HCT116 (cell line): Measurements from ENCODE around the gene DAAM2. TPM values are rescaled to one million over a fixed set of nuclear protein-coding genes. Genes with fewer than 3 reads are reported as not detected.

ENCODE experiments used
- ATAC-seq: fragments of 200-7000 bp; cut with Tn5 transposase; 2 replicates; pipeline ENCODE4 v1.9.1; 2020; ENCODE audit warnings: mild to moderate bottlenecking, moderate library complexity
- BruUV-seq: library from RNA; stranded (reverse); fragments of 400-500 nt; replicated peaks from 2 replicates; lab custom pipeline; 2021; lab: Mats Ljungman, UMichigan
- CTCF ChIA-PET: fragments of 300-600 bp; sonication (Branson Sonifier 250); formaldehyde crosslinking; loops from one replicate; lab custom pipeline; 2021; ENCODE audit warnings: antibody characterized with exemption; lab: Charles Lee
- POLR2A ChIA-PET: fragments of 300-600, 350-600 bp; sonication (Branson Sonifier 250); formaldehyde crosslinking; loops from one replicate; lab custom pipeline; 2021; ENCODE audit warnings: antibody characterized with exemption; lab: Charles Lee
- RAD21 ChIA-PET, 2 experiments: fragments of 300-600 bp; sonication (Branson Sonifier 250); formaldehyde crosslinking; loops; one replicate each; lab custom pipeline; 2023; ENCODE audit warnings: low total read pairs in 2 of 2; ENCODE audit not compliant: uncharacterized antibody in 2 of 2, unreplicated experiment in 2 of 2, low non-redundant PET in 1 of 2; lab: Charles Lee
- DNase-seq: peaks from one replicate; pipeline ENCODE4 v3.0.0-alpha.2; 2010; ENCODE audit warnings: low read depth, low spot score
- H2AFZ ChIP-seq: fragments of 200-600 bp; shearing (Covaris generic), sonication (generic); 2 replicates; pipeline ENCODE4 v1.6.1; 2017; ENCODE audit warnings: low read depth, mixed run types, mixed read lengths, antibody characterized with exemption, low read length; ENCODE audit not compliant: poor library complexity, severe bottlenecking
- H3K27ac ChIP-seq: 2 replicates; pipeline ENCODE4 v1.5.1; 2012; ENCODE audit warnings: low read depth, low read length
- H3K27me3 ChIP-seq: fragments of 200-600 bp; sonication (generic); 2 replicates; pipeline ENCODE4 v1.6.1; 2016; ENCODE audit warnings: mixed run types, low read length, mixed read lengths; ENCODE audit not compliant: insufficient read depth
- H3K36me3 ChIP-seq, 2 experiments: fragments of 200-500 bp in 1 of 2; fragments of 200-600 bp in 1 of 2; sonication (Bioruptor generic) in 1 of 2; sonication (generic) in 1 of 2; 2 replicates each; pipeline versions ENCODE4 v1.5.1 to v1.6.1; 2014 to 2016; ENCODE audit warnings: low read length in 2 of 2, inconsistent platforms in 1 of 2, mixed read lengths in 1 of 2, mixed run types in 1 of 2; ENCODE audit not compliant: insufficient read depth in 2 of 2, control insufficient read depth in 1 of 2
- H3K4me1 ChIP-seq, 2 experiments: fragments of 200-600 bp in 1 of 2; sonication (generic) in 1 of 2; 2 replicates each; pipeline versions ENCODE4 v1.5.1 to v1.6.1; 2012 to 2017; ENCODE audit warnings: low read length in 2 of 2, inconsistent platforms in 1 of 2, mild to moderate bottlenecking in 1 of 2, mixed read lengths in 1 of 2, mixed run types in 1 of 2, moderate library complexity in 1 of 2; ENCODE audit not compliant: insufficient read depth in 2 of 2, control insufficient read depth in 1 of 2
- H3K4me2 ChIP-seq: fragments of 200-600 bp; sonication (generic); 2 replicates; pipeline ENCODE4 v1.6.1; 2017; ENCODE audit warnings: mixed run types, low read length, mixed read lengths
- H3K4me3 ChIP-seq, 2 experiments: fragments of 200-600 bp in 1 of 2; sonication (generic) in 1 of 2; replicated peaks in 1 of 2; 2 replicates each; pipeline ENCODE4 v1.5.1; 2011 to 2016; ENCODE audit warnings: low read length in 2 of 2, control low read depth in 1 of 2, low read depth in 1 of 2, mild to moderate bottlenecking in 1 of 2, mixed read lengths in 1 of 2, mixed run types in 1 of 2
- H3K79me2 ChIP-seq: fragments of 200-600 bp; sonication (generic); 2 replicates; pipeline ENCODE4 v1.6.1; 2017; ENCODE audit warnings: mild to moderate bottlenecking, mixed run types, low read length, moderate library complexity, mixed read lengths; ENCODE audit not compliant: insufficient read depth
- H3K9ac ChIP-seq: fragments of 200-600 bp; sonication (generic); 2 replicates; pipeline ENCODE4 v1.6.1; 2016; ENCODE audit warnings: low read length, mixed read lengths
- H3K9me2 ChIP-seq: fragments of 200-600 bp; sonication (generic), shearing (Covaris generic); 2 replicates; pipeline ENCODE4 v1.6.1; 2017; ENCODE audit warnings: mixed run types, mild to moderate bottlenecking, moderate library complexity; ENCODE audit not compliant: insufficient read depth
- H3K9me3 ChIP-seq, 2 experiments: fragments of 200-500 bp in 1 of 2; fragments of 200-600 bp in 1 of 2; sonication (Bioruptor generic) in 1 of 2; sonication (generic) in 1 of 2; 2 replicates each; pipeline ENCODE4 v1.6.1; 2014 to 2017; ENCODE audit warnings: low read length in 2 of 2, mixed read lengths in 2 of 2, inconsistent platforms in 1 of 2, low read depth in 1 of 2, mild to moderate bottlenecking in 1 of 2, mixed run types in 1 of 2, moderate library complexity in 1 of 2; ENCODE audit not compliant: control insufficient read depth in 1 of 2, insufficient read depth in 1 of 2
- H4K20me1 ChIP-seq: fragments of 200-600 bp; sonication (generic), shearing (Covaris generic); 2 replicates; pipeline ENCODE4 v1.6.1; 2017; ENCODE audit warnings: mixed run types, mild to moderate bottlenecking, moderate library complexity; ENCODE audit not compliant: insufficient read depth
- ATF3 ChIP-seq: IDR thresholded peaks from 2 replicates; pipeline ENCODE4 v1.6.1; 2012
- CBX3 ChIP-seq: IDR thresholded peaks from 2 replicates; pipeline ENCODE4 v1.6.1; 2012; ENCODE audit warnings: low read depth
- CTCF ChIP-seq, 3 experiments: fragments of 200-600 bp in 1 of 3; sonication (generic) in 1 of 3; IDR thresholded peaks in 2 of 3; conservative IDR thresholded peaks in 1 of 3; 2 replicates each; pipeline ENCODE4 v1.5.1; 2012 to 2017; ENCODE audit warnings: low read depth in 2 of 3, low read length in 2 of 3, antibody characterized with exemption in 1 of 3, borderline replicate concordance in 1 of 3, control low read depth in 1 of 3, mild to moderate bottlenecking in 1 of 3, mixed read lengths in 1 of 3, mixed run types in 1 of 3, moderate library complexity in 1 of 3; ENCODE audit not compliant: insufficient read depth in 1 of 3
- FOSL1 ChIP-seq: IDR thresholded peaks from 2 replicates; pipeline ENCODE4 v1.6.1; 2012; ENCODE audit warnings: low read depth
- JUND ChIP-seq: IDR thresholded peaks from 2 replicates; pipeline ENCODE4 v1.6.1; 2012
- MAX ChIP-seq: IDR thresholded peaks from 2 replicates; pipeline ENCODE4 v1.6.1; 2012
- POLR2A ChIP-seq: IDR thresholded peaks from 2 replicates; pipeline ENCODE4 v1.7.0; 2011; ENCODE audit warnings: borderline replicate concordance; ENCODE audit not compliant: insufficient read depth, insufficient read length; ENCODE audit errors: extremely low read depth
- SRF ChIP-seq: IDR thresholded peaks from 2 replicates; pipeline ENCODE4 v1.6.1; 2012; ENCODE audit warnings: low read depth
- ZBTB33 ChIP-seq: IDR thresholded peaks from 2 replicates; pipeline ENCODE4 v1.6.1; 2011; ENCODE audit warnings: mild to moderate bottlenecking, low read length, moderate library complexity; ENCODE audit not compliant: insufficient replicate concordance; ENCODE audit errors: extremely low read depth
- ZNF274 ChIP-seq: fragments of 200-500 bp; sonication (Bioruptor generic); IDR thresholded peaks from 2 replicates; pipeline ENCODE4 v1.6.1; 2014; ENCODE audit warnings: mild to moderate bottlenecking, low read depth, low read length, inconsistent platforms
- intact Hi-C: fragments of 100-400 bp; cut with micrococcal nuclease; formaldehyde crosslinking; loops from 2 replicates; pipeline ENCODE4 v1.10.0; 2022
- total RNA-seq: library from RNA; stranded (reverse); gene quantifications from one replicate; pipeline ENCODE4 v1.2.1, GENCODE V29; 2021; ENCODE audit not compliant: unreplicated experiment

DAAM2 gene
- total RNA-seq, 1 experiment from 2014 or later = not detected

- H3K4me1 ChIP-seq = no peaks in the 10 kb centered on the region
- H3K4me3 ChIP-seq = no peak overlapping the region
- H4K20me1 ChIP-seq = no peaks in the 10 kb centered on the region
- RAD21 ChIA-PET = no interaction called here
- no peaks in the 10 kb centered on the region for H3K36me3 ChIP-seq
- POLR2A ChIA-PET = no interaction called here
- H3K9ac ChIP-seq = no peak overlapping the region
- DNase-seq (no peak), ATAC-seq (no peak)
- no peaks in the 10 kb centered on the region for H3K9me3 ChIP-seq
- H3K9me2 ChIP-seq = no peaks in the 10 kb centered on the region
- TF ChIP-seq CBX3 (no peak), SRF (no peak), FOSL1 (no peak), MAX (no peak), POLR2A (no peak), ZNF274 (no peak), JUND (no peak), CTCF (IDR thresholded peaks at IDR 0.05 in 2 of 3, conservative IDR thresholded peaks at IDR 0.05 in 1 of 3; ENCODE audit: borderline replicate concordance in 1 of 3, insufficient read depth in 1 of 3, low read depth in 2 of 3, low read length in 2 of 3) (no peak), ZBTB33 (no peak), ATF3 (no peak)
- H2AFZ ChIP-seq = no peak overlapping the region
- H3K27me3 ChIP-seq = peaks cover 51% of the 10 kb centered on the region
- no peak overlapping the region for H3K4me2 ChIP-seq
- no peak overlapping the region for H3K27ac ChIP-seq
- no TSS peak for BruUV-seq
- H3K79me2 ChIP-seq = no peaks in the 10 kb centered on the region
- CTCF ChIA-PET = no interaction called here
- intact Hi-C loops = no loop called here
Measured at GRCh38 chr6:39794231-39794630, 2.1 kb downstream of the DAAM2 start.
